ENCODE measurements around the gene HOXB2.
A peak's percentile ranks its signal among the peaks of the same experiment; 100 is the strongest.

The HOXB2 gene

DNA sequence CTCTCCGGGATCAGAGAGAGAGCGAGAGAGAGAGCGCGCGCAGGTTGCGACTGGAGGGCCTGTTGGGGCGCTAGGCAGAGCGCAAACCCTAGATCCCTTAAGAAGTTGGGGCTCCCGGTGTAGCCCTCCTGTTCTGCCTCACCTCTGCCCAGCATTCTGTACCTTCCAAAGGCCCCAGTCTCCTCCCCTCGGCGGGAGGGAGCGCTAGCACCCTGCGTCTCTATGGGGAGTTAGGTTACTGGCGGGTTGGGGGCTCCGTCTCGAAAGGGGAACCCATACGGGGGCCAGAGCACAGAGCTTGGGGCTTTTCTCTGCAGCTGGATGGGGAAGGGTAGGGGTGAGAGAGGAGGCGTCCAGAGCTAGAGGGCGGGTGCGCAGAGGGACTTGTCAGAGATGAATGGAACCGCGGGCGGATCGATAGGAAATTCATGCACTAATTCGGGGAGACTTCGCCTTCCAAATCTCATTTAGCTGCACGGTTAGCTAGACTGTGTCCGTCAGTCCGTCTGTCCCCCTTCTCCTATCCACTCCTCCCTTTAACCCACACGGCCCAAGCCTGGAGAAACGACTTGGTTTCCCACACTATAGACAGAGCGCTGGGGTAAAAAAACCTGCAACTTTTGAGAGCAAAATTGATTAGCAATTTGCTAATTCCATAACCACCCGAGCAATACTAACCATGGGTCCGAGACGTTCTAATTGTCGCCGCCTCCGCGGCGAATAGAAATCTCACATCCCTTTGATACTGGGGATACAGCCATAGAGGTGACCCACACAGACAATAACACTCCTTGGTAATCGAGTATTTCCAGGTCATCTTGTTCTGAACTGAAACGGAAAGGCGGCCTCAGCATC, 33.9 kb upstream of the HOXB2 start:
- DNase-seq, result no peak

DNA sequence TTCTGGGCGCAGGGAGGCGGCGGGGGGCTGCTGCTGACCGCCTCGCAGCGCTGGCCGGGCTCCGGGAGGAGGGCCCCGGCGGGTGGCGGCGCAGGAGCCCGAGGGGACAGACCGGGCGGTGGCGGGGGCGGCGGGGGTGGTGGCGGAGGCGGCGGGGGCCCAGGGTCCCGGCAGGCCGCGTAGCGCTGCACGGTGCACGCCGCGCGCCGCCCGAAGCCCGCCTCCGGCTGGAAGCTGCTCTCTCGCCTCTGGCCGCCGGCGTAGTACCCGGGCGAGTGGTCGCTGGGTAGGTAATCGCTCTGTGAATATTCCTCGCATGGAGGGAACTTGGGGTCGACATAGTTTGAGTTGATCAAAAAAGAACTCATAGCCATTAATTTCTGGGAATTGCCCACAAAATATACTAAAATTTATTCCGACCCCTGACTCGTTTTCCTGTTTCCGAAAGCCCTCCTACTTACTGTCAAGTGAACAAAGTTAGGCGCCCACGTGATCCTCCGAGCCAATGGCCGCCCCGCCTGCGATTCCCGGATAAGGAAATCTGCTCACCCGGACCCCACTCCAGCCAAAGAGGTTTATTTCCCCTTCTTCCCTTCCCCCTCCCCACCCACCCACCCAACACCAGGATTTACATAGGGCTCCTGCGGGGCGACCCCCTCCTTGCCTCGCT, 33.2 kb upstream of the HOXB2 start, which contains the start of gene HOXB4:
Gene HOXB4 (minus strand): TSS at position 405 of the 670 bp plus-strand sequence. CDS start 31 bp downstream, at position 374.
- DNase-seq, result peak; percentile 37 to 41

DNA sequence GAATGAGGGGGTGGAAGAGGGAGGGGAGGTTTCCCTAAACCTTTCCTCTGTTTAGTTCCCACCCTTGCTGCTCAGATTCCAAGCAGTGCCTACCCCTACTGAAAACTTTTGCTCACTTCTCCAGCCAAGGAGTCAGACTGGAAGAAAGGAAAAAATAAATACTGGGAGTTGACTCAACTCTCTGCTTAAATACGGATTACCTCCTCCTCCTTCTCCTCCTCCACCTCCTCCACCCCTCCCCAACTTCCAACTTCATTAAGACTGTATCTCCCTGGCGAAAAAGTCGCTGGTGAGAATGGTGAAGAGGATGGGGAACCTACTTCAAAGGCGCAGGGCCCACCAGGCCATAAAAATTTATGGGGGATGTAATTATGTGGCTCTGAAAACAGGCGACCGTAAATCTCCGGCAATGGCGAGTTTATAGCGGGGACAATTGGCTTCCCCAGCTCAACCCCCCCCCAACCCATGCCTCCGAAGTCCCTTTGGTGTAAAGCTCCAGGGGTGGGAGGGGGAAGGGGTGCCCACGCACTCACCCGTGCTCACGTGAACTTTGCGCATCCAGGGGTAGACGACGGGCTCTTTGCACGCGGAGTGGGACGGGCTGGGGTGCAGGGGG, 32.5 kb upstream of the HOXB2 start:
- DNase-seq, result no peak

DNA sequence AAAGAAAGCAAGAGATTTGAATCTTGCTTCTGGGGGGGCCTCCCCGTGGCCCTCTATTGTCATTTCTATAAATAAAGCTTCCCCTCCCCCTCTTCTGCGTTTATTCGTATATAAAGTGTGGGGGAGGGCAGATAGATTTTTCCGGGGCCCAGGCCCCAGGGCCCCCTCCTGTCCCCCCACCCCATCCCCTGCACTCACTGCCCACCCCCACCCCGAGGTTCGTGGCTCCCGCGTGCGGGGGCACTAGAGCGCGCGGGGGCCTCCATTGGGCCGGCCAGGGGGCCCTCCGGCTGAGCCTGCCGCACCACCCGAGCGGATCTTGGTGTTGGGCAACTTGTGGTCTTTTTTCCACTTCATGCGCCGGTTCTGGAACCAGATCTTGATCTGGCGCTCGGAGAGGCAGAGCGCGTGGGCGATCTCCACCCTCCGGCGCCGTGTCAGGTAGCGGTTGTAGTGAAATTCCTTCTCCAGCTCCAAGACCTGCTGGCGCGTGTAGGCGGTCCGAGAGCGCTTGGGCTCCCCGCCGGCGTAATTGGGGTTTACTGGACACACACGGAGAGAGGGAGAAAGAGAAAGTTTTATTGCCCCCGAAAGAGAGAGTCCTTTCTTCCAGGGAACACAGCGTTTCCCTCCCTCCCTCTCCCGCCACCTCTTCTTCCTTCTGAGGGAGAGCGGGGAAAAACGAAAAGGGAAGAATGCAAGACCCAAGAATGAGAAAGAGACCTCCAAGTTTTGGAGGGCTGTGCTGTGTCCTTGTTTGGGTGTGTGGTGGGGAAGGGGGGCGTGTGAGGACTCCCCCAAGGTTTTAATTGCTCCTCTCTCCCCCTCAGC, 31.8 kb upstream of the HOXB2 start:
- DNase-seq, result no peak

DNA sequence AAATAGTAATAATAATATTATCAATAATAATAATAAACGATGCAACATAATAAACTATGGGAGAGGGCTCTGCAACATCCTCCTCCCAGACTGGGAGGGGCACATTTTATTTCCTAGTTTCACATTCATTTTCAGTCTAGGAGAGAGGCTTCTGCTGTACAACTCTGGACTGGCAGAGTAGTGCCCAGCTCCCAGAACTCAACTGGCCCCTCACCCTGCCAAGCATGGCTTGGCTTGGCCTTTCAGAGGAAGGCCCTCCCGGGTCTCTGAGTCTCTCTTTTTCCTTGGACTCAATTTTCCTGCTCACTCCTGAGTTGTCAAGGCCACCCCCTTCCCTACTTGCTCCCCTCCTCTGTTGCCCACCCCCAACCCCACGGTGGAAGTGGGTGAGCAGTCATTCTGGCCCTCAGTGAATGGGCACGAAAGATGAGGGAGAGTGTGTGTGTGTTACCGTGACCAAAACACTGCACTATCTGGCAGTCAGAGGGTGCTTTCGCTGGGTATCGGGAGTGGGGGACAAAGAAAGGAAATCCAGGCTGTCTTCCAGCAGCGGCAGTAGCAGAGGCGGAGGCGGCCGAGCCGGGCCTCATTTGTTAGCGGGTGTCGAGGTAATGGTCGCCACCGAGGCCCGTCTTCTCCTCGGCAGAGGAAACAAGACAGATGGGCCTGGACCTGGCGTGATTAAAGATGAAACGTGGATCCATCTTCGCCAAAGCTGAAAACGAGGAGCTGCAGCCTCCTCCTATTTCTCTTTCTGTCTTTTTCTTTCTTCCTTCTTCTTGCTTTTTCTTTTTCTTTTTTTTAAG, 31.0 kb upstream of the HOXB2 start:
- no peak for DNase-seq

DNA sequence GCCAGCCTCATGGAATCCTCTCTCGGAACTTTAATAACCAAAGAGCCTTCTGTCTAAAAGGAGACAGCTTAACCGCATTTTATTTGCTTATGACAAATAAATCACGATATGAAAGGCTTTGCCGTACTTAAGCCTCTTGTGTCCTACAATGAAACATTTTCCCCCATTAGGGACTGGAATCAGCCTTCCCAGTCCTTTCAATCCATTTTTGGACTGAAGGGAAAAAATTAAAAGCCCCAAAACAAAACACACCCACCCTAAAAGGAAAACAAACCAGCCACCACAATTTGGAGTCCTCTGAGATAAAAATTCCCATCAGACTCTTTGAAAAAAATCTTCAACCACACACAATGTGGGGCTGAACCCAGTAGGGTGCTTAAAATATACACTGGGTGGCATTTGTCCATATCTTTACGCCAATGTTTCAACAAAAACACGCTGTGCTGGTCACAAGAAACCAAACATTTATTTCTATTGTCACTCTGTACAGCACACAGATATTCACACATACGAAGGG, 30.2 kb upstream of the HOXB2 start:
- DNase-seq, result no peak

DNA sequence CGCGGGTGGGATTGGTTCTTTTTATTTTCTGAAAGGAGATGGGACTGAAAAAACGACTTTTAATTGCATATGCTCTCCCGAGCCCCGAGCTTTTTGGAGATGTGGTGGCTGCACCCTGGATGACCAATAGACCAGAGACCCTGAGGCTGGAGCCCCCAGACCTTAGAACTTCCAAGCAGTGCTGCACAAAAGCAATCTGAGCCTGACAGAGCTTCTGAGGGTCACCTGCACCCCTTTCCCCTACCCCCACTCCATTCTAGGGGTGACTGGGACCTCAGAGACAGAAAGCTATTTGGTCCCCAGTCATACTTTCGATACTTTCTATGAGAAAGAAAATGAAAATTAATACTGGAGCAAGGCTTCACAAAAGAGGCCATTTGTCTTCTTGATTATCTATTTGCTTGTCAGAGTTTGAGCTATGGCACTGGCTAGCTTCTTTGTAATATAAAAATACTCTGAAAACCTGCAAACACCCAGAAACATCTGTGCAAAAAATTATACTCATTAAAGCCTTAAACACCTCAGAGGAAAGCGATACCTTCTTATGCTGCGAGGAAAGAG, 29.7 kb upstream of the HOXB2 start:
- no peak for DNase-seq

DNA sequence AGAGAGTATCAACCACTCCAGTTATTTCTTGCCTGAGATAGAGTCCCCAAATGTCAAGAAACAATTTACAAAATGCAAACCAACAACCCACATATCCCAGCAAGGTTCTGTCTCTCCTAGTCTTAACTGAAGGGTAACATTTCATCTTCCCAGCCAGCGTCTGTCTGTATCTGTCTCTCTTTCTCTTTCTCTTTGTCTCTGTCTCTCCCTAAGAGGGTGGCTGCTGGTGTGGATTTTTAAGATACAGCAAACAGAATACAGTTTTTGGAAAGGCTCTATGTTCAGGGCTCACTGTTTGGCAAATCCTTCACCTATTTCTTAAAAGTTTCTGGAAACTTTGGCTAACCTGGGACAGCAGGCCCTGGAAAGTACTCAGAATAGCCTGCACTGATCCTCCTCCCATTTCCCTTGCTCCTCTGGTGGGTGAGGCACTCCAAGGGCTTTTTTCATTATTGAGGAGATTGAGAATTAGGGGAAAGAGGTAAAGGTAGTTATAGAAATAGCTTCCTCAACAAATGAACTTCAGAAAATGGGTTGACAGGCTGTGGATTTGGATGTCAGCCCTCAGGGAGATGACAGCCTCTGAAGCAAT, 27.0 kb upstream of the HOXB2 start:
- DNase-seq, result no peak

DNA sequence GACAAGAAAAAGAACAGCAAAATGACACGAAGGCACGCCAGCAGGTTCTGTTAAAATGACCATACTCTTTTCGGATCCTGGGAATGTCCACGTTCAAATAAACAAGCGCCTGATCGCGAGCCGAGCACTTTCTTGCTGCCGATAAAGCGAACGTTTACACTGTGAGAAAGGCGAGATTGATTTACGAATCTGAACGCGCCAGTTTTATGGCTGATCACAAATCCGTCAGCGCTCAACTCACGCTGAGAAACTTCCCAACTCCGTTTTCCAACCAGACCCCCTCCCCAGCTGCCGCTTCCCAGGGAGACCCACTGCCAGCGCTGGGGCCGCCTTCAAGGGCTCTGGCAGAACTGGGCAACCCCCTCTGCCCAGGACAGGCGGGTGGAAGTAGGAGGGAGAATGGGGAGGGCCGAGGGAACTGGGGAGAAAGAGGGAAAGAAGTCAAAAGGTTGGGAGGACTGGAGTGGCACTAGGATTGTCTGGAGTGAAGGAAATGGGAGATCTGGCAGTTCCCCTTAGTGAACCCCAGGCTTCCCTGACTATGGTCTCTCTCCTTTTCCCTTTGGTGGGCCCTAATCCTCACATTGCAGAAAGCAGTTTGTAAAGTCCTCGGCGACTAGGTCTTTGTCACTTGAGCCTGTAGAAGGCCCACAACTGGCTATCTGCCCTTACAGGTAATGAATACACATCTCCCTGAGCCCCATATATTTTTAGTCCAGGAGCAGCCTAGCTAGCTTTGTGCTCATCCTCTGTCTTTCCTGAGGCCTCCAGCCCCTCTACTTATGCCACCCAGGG, 26.3 kb upstream of the HOXB2 start:
- DNase-seq, result no peak

DNA sequence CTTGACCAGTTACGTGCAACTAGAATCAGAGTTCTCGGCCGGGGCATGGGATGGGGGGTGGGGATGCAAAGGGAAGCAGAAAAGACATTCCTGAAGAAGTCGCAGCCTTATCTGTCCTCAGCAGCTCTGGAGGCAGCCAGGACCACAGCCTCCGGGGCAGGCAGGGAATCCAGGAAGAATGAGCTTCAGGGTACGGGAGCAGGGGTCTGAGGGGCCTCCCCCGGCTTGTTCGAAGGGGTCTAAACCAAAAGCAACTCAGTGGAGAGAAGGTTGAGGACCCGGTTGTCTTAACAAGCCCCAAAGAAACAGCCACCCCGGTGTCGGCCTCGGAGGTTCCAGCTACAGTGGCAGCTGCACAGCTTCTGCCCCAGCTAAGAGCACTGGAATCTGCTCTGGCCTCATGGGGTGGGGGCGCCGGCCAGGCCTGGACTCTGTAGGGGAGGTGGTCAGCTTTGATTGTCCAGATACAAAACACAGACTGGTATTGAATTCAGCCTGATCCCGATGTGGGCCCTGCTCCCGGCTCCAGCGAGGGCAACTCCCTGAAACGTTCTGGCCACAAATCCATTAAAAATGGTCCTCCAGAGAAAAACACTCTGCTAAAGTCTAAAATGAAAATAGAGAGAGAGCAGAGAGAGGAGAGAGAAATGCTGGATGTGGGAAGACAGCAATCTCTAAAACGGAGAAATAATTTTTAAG, 25.6 kb upstream of the HOXB2 start:
- DNase-seq, result no peak

DNA sequence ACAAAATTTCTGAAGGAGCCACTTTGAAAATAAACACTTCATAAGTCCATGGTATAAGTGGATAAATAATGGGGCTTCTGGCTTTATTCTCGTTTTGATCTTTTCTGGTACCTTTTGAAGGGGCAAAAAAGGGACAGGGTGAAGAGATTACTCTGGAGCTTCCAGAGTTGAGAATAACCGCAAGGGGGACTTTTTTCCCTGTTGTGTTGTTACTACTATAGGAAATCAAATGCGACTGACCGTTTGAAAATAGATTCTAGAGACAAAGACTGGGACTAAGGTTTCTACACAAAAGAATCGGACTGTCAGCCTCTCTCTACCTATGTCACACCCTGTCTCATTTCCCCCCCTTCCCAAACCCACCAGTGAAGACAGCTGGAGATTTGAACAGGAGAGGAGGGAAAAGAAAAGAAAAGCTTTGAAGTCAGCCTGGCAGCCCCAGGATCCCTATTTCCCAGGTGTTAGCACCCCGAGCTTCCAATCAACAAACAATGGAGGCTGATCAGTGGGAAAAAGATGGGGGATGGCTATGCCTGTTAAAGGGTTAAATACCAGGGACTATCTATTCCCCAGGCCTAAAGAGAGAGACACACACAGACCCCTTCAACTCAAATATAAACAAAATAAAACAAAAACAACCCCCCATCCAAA, 24.9 kb upstream of the HOXB2 start:
- DNase-seq, result no peak

DNA sequence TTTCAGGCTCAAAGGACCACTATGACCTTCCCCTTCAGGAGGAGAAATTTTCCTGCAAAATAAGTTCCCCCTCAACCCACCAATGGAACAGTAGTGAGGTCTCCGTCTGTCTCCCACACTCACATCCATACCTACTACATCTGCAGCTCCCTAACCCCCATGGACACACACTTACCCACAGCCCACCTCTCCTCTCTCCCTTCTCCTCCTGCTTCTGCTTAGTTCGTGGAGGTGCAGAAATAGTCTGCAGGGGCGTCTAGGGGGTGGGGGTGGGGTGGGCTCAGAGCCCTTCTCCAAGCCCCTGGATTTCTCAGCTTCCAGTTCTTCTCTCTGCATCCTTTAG, 24.3 kb upstream of the HOXB2 start:
- DNase-seq, result no peak

DNA sequence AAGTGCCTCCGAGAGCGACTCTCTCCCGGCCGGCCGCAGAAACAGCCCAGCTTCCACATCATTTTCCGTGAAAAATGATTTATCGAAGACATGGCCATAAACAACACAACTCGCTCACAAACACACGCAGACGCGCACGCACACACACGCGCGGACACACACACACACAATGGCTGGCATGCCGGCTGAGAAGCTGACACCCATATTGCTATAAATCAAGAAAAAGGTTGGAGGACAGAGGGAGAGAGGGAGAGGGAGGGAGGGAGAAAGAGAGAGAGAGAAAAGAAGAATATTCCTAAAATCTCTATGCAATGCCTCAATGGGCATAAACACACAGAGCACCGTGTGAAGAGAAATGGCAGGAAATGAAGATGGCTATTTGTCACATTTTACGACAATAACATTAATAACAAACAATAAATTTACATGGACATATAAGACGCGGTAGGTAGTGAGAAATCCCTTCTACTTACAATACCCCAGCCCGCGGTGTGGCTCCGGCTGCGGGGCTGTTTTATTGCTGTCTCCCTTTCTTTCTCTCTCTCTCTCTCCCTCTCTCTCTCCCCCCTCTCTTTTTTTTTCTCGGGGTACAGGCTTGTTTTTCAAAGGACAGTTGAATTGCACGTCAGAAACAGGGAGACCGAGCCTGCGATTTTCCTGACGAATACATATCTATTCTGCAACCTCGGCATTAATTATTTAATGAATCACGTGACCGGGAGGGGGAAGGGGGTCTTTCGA, 23.8 kb upstream of the HOXB2 start:
- DNase-seq, result no peak

DNA sequence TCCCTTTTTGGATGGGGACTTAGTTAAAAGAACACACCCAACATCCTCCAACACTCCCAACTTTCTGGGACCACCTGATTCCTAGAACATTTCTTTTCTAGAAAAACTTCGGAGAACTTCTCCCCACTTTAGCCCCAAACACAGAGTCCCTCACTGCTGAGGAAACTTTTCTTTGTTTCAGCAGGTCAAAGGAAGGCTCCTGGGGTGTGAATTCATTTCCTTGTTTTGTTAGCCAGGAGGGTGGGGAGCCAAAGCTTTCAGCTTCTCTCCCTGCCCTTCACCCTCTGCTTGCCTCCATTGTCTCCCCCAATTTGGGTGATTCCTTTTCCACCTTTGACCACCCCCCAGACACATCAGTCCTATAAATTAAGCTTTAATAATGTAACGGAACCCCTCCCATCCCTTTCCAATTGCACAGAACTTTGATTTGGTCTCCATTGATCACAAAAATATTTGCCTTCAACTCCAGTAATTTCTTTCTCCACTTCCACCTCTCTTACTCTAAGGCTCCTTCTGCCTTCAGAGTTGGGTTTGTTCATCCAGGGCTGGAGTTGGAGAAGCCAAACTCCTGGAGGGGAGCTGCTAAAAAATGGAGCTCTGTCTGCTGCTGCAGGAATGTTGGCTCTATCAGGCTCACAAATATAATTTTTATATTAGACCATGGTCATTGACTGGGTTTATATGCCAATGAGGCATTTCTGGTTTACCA, 22.9 kb upstream of the HOXB2 start:
- DNase-seq, result no peak

DNA sequence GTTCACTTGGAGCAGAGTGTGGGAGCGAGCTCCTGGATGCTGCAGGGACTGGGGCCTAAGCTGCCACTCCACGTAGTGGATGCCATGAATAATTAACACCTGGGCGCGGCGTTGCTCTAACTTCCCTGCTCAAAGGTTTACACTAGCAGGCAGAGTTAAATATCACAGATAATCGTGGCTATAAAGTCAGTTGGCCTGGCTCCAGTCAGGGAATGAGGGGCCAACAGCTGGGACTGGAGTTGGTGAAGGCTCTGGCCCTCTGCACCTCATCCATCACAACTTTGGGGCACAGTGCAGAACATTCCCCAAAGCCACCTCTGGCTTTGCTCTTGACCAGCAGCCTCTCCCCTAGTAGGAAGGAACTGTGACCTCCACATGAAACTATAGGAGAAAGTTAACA, 22.3 kb upstream of the HOXB2 start:
- DNase-seq, result no peak

DNA sequence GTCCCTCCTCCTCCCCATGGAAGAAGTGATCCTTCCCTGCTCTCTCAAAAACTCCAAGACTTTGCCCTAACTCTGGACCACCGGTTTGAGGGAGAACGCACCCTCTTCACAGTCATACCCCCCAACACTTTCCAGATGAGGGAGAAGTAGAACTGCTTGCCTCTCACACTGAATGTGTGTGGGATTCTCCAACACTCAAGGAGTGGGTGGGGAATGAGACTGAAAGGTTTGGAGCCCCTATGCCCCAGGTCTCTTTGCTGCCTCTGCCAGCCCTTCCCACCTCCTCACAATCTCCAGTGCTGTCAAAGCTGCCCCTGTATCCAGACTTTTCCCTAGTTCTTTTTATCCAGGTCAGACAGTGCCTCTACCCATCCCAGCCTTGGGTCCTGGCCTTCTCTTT, 21.8 kb upstream of the HOXB2 start:
- no peak for DNase-seq

DNA sequence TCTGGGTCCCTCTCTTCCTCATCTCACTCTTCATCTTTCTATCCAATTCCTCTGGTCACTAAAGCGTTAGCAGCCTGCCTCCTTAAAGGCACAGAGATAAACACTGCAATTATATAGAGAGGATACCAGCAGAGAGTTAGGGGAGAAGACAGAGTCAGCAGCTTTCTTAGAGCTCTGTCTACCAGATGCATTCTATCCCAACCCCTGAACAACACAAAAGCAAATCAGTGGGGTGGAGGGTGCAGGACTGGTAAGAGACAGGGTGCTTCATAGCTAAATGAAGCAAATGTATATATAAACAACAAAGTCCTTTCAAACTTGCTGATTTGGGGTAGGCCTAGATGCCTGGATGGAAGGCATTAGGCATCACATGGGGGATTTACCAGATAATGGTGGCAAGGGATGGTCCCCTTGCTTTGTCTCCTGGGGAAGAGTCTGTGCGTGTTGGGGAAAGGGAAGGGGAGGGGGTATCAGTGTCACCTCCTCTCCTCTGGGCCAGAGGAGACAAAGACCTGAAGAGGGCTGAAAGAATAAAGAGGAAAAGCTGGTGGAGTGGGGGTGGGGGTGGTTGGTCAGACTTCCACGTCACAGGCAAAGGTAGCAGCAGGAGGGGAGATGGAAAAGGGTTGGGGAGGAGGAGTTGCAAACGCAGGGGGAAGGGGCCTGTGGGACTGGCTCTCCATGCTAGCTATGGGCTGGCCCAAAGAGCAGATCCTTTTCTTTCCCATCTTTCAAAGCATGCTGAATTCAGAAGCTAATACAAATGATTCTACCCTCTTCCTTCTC, 21.2 kb upstream of the HOXB2 start:
- no peak for DNase-seq
